Erythroblast (primary cell): ENCODE data around the gene TPRX2.

ENCODE experiments used
- GATA1 ChIP-seq: IDR thresholded peaks from 2 replicates; pipeline ENCODE4 v1.6.1; 2011; ENCODE audit warnings: low read depth, mild to moderate bottlenecking, control low read depth, low read length, moderate library complexity
- POLR2A ChIP-seq: IDR thresholded peaks from 2 replicates; pipeline ENCODE4 v1.6.1; 2011; ENCODE audit warnings: mild to moderate bottlenecking, low read length

DNA sequence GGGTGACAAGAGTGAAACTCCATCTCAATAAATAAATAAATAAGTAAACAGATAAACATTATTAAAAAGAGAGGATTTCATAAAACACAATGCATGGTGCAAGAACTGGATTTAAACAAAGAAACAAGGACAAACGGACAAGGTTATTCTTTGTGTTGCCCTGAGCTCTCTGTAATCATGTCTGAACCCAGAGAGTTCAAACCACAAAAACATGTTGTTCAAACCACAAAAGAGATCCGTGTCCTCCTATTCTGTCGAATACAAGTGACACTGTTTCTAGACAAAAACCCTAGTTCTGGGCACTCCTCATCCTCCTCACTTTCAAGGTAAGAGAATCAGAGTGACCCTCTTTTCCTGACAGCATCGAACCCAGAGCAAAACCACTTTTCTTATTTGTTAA is 4.6 kb upstream of the TPRX2 start:
- no peak for TF ChIP-seq POLR2A
- no peak for TF ChIP-seq GATA1
